ENCODE measurements around the gene TGM5.
"Not testable (repeated sequence)": the region's sequence is repeated elsewhere in the genome, so short reads cannot be mapped to it uniquely, and the experiment has no call there.

Gene TGM5

GRCh38 chr15:43249699-43250203 lies 17.0 kb downstream of the TGM5 start:
- no peak for DNase-seq (ENCODE audit: low read depth in 2 of 3, low spot score in 2 of 3)

DNA sequence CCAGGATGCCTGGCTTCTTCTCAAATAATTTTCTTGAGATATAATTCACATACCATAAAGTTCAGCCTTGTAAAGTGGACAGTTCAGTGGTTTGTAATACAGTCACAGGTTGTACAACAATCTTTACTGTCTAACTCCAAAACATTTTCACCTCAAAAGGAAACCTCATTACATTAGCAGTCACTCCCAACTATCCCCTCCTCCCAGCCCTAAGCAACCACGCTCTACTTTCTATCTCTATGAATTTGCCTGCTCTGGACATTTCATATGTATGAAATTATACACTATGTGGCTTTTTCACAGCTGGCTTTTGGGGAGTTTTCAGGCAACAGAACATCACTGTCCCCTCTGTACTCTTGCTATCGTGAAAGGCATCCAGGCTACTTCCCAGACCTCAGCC lies 17.5 kb downstream of the TGM5 start:
- no peak for DNase-seq (ENCODE audit: low read depth in 2 of 3, low spot score in 2 of 3)

- DNase-seq (ENCODE audit: low read depth in 2 of 3, low spot score in 2 of 3): no peak
Observed at GRCh38 chr15:43246261-43246774, 20.4 kb downstream of the TGM5 start.

- no peak for DNase-seq (ENCODE audit: low read depth in 2 of 3, low spot score in 2 of 3)
Observed at GRCh38 chr15:43244092-43244491, 22.6 kb downstream of the TGM5 start.

DNA sequence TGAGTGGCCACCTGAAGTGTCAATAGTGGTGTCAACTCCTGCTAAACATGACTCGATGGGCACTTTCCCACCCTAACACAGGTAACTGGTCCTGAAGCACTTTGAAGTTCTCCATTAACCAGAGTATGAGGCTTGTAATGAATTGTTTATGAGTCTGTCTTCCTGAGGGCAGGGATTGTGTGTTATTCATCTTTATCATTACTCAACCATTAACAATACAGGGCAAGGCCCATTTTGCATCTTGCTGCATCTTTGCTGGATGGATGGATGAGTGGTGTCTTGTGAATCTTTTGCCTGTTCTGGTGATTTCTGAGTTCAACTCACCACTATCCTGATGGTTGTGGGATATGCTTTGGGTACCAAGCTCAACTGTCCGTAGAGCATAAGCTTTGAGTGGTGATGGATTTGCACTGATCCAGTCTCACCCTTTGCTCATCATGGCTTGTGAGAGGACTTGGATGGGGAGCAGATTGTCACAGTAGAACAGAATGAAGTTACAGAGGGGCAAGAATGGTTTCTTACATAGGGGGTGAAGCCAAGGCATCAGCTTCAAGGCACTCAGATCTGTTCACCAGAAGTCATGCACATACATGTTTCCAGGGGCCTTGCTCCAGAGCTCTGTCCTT lies 23.6 kb downstream of the TGM5 start:
- no peak for DNase-seq (ENCODE audit: low read depth in 2 of 3, low spot score in 2 of 3)

DNA sequence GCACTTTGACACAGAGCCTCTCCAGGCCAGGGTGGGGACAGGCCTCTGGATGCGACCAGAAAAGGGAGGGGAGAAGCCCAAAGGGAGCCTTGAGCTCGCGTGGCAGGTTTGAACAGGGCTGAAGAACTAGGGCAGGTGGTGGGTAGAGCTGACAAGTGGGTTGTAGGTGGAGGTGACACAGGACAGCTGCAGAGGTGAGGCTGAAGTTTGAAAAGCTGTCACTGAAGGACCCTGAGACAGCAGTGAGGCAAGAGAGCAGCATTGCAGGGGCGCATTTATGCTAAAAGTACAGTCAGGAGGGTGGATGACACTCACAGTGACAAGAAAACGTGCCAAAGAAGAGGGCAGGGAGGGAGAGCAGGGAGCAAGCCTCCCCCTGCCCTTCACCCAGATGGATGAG lies 24.1 kb downstream of the TGM5 start:
- DNase-seq (ENCODE audit: low read depth in 2 of 3, low spot score in 2 of 3): no peak

DNA sequence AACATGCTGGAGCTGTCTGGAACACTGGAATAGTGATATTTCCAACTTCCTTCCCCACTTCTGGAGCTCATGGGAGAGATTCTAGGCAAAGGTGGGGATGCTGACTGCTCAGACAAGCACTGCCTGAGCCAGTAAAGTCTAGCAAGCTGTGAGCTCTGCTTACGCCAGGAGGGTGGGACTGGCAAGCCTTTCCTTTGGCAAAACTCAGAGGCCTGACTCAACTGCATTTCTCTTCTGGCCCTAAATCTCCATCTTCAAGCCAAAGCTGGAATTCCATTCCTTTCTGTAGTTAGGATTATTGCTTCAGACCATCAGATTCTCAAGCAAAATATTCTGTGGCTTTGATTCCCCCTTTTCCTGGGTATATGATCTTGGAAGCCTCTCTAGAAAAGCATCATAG lies 25.6 kb downstream of the TGM5 start:
- DNase-seq (ENCODE audit: low read depth in 2 of 3, low spot score in 2 of 3): no peak

GRCh38 chr15:43239732-43240491 lies 26.8 kb downstream of the TGM5 start:
- no peak for DNase-seq (ENCODE audit: low read depth in 2 of 3, low spot score in 2 of 3)

GRCh38 chr15:43238671-43239131 lies 28.0 kb downstream of the TGM5 start:
- DNase-seq (ENCODE audit: low read depth in 2 of 3, low spot score in 2 of 3): no peak

GRCh38 chr15:43237842-43238470 lies 28.8 kb downstream of the TGM5 start:
- no peak for DNase-seq (ENCODE audit: low read depth in 2 of 3, low spot score in 2 of 3)

DNA sequence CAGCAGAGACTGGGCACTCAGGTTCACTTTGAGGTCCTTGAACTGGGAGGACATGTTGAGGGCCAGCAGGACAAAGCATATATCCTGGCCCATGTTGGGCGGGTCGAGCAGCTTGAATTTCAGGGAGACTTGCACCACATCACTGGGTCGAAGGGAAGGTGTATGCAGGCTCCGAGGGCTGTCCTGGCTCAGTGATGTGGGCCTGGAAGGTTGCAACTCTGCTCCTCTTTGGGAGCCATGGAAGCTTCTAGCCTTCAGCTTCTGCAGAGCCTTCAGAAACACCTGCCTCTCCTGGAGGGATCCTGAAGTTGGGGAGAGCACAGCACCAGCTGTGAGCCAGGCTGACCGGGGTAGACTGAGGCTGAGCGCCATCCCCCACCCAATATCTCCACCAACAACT lies 31.2 kb downstream of the TGM5 start:
- no peak for DNase-seq (ENCODE audit: low read depth in 2 of 3, low spot score in 2 of 3)

- DNase-seq (ENCODE audit: low read depth in 2 of 3, low spot score in 2 of 3): no peak
Observed at GRCh38 chr15:43232289-43232874, 34.3 kb downstream of the TGM5 start.

DNA sequence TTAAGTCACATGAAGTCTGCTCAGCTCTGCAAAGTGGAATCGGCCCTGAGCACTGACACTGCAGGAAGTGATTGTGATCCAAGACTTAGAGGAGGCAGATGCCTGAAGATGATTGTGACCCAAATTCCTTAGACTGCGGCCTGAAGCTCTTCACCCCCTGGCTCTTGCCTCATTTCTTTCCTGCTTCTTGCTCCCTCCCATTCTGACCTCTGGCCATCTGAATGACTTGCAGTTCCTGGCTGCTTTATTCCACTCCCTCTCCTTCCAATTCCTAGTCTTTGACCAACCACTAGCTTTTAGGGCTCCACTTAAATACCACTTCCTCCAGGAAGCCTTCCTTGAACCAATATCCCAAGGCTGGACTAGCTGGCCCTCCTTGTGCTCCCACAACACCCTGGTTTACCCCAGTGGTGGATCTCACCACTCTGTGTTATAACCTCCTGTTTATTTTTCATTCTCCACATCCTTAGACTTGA lies 36.0 kb downstream of the TGM5 start:
- no peak for DNase-seq (ENCODE audit: low read depth in 2 of 3, low spot score in 2 of 3)

DNA sequence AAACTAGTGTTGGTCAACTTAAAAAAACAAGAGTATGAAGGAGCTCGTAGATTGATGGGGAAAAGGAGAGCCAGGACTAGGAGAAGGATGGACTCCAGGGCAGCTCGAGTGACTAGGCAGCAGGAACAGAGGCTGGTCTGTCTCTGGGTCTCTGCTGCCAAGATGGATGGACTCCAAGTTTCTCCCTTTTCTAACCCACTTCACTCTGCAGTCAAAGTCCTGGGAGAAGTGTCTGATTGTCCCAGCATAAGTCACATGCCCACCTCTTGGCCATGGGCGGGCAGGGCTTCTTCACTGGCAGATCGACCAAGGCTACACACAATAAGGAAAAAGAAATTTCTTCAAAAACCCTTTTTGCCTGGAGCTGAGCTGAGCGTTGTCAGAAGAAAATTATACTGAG lies 36.8 kb downstream of the TGM5 start:
- no peak for DNase-seq (ENCODE audit: low read depth in 2 of 3, low spot score in 2 of 3)

DNA sequence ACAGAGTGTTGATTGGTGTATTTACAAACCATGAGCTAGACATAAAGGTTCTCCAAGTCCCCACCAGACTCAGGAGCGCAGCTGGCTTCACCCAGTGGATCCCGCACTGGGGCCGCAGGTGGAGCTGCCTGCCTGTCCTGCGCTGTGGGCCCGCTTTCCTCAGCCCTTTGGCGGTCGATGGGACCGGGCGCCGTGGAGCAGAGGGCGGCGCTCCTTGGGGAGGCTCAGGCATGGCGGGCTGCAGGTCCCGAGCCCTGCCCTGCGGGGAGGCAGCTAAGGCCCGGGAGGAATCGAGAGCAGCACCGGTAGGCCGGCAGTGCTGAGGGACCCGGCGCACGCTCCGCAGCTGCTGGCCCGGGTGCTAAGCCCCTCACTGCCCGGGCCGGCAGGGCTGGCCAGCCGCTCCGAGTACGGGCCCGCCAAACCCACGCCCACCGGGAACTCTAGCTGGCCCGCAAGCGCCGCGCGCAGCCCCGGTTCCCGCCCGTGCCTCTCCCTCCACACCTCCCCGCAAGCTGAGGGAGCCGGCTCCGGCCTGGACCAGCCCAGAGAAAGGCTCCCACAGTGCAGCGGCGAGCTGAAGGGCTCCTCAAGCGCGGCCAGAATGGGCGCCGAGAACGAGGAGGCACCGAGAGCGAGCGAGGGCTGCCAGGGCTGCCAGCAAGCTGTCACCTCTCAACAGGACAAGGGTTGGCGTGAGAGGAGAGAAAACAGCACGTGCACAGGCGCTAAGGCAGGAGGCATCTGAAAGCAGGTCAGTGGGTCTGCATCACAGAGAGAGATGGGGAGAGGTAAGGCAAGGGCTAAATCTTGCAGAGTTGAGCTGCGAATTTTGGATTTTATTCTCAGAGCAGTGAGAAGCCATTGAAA lies 40.1 kb downstream of the TGM5 start:
- DNase-seq (ENCODE audit: low read depth in 2 of 3, low spot score in 2 of 3): no peak

DNA sequence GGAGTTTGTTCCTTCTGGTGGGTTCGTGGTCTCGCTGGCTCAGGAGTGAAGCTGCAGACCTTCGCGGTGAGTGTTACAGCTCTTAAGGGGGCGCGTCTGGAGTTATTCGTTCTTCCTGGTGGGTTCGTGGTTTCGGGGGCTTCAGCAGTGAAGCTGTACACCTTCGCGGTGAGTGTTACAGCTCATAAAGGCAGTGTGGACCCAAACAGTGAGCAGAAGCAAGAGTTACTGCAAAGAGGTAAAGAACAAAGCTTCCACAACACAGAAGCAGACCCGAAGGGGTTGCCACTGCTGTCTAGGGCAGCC lies 40.8 kb downstream of the TGM5 start:
- not testable (repeated sequence) for DNase-seq (ENCODE audit: low read depth in 2 of 3, low spot score in 2 of 3)

DNA sequence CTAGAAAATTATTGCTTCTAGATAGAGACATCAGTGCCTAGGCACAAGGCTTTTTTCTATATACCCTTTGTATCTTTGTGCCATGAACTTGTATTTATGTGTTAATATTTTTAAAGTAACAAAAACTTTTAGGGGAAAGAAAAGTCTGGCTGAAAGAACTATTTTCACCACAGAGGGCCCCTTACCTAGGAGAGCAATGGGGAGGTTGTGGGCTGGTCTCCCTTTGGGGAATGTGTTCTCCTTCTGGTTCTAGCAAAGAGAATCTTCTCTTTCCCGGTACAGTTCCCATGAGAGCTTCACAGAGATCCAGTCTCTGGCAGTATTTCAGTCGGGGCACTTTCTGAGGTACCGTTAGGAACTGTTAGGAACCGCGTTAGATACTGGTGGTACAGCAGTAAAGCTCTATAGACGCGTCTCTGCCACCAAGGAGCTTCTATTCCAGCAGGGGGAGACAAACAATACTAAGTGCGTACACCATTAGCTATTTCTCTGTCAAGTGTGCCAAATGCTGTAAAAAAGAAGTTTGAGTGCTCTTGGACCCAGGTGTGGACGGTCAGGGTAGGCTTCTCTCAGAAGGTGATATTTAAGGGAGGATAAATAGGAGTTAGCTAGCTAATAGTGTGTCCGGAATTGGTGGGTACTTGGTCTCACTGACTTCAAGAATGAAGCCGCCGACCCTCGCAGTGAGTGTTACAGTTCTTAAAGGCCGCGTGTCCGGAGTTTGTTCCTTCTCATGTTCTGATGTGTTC lies 41.4 kb downstream of the TGM5 start:
- DNase-seq (ENCODE audit: low read depth in 2 of 3, low spot score in 2 of 3): no peak

DNA sequence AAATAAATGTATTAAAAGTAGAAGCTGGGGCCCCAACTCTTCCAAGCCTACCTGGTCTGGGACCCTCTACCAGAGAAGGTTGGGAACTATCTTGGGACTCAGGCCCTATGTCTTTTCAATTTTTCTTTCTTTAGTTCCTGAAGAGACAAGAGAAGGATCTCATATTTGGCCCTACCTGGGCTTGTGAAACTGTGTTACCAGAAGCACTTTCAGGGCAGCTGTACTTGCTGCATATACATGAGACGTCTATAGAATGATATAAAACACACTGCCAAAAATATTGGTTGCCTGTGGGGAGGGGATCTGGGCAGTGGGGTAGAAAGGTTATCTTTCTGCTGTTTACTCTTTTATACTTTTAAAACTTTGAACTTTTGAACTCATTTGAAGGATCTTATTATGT lies 45.3 kb downstream of the TGM5 start:
- DNase-seq (ENCODE audit: low read depth in 2 of 3, low spot score in 2 of 3): no peak

DNA sequence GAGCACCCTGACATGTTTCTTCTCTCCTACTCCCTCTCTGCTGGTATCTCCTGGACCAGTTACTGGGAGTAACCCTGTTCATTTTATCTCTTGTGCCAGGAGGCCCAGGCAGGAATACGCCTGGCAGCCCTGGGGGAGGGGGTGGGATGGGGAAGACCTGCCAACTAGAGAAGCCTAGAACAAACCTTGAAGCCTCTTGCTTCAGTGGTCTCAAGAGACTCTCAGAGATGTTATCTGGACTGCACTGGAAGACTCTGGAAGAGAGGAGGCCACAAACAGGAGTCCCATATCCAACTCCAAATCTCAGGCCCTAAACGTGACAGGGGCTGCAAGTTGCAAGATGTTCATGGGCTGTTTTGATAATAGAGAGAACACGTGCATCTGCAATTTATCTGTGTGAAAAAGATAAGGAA lies 45.7 kb downstream of the TGM5 start, which contains the start of gene EPB42:
Gene EPB42 (minus strand): TSS at position 28 of the 413 bp plus-strand sequence. CDS start 193 bp downstream, outside the sequence.
- no peak for DNase-seq (ENCODE audit: low read depth in 2 of 3, low spot score in 2 of 3)

Measured in activated CD8-positive, alpha-beta memory T cell treated with anti-CD3 and anti-CD28 coated beads for 48 hours (primary cell).